ENCODE results near the gene BHMT.

DNA sequence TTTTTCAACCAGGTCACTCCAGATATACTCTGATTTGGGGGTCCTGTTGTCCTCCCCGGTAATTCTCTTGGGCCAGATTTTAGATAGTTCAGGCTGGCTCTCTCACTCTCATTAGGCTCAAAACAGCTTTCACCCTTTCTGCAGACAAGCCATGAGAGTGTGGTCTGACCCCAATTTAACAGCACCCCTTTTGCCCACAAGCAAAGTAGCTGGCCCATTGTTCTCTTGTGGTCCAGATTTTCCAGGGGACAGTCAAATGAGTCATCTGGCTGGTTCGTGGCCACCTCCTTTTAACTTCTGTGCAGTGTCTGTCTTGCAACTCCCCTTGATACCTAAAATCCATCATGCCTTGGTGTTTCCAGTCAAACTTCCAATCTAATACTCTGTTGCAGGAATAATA, 25.5 kb upstream of the BHMT start:
- TF ChIP-seq, protein P1, sequence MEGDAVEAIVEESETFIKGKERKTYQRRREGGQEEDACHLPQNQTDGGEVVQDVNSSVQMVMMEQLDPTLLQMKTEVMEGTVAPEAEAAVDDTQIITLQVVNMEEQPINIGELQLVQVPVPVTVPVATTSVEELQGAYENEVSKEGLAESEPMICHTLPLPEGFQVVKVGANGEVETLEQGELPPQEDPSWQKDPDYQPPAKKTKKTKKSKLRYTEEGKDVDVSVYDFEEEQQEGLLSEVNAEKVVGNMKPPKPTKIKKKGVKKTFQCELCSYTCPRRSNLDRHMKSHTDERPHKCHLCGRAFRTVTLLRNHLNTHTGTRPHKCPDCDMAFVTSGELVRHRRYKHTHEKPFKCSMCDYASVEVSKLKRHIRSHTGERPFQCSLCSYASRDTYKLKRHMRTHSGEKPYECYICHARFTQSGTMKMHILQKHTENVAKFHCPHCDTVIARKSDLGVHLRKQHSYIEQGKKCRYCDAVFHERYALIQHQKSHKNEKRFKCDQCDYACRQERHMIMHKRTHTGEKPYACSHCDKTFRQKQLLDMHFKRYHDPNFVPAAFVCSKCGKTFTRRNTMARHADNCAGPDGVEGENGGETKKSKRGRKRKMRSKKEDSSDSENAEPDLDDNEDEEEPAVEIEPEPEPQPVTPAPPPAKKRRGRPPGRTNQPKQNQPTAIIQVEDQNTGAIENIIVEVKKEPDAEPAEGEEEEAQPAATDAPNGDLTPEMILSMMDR (IDR thresholded peaks at IDR 0.05; ENCODE audit: low read depth, low read length, poor library complexity, severe bottlenecking) = no peak
- TF ChIP-seq EZH2phosphoT487 (IDR thresholded peaks at IDR 0.05; ENCODE audit: borderline replicate concordance, low read length) = no peak
